COR-L47 (cell line): ENCODE data around the gene MAPKAPK2.
"Not testable (repeated sequence)": the region's sequence is repeated elsewhere in the genome, so short reads cannot be mapped to it uniquely, and the experiment has no call there.

Source experiments
- DNase-seq: peaks from one replicate; lab custom pipeline; 2025; lab: John Stamatoyannopoulos, UW

Gene MAPKAPK2

DNA sequence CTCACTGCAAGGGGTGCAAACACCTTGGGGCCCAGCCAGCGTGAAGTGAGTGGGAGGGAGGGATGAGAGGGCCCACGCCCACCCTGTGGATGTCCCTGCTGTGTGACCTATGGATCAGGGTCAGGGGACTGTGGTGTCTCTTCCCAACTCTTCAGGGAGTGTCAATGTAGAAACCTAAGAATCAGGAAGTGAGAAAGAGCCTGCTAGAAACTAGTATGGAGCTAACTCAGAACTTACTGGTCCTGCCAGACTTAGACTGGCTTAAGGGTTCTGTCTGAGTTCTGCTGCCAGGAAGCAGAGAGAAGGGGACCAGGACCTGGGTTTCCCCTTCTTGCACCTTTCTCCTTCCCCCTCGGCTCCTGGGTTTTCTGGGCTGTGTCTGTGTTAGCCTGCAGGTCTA is 89.4 kb downstream of the MAPKAPK2 start:
- no peak for DNase-seq

DNA sequence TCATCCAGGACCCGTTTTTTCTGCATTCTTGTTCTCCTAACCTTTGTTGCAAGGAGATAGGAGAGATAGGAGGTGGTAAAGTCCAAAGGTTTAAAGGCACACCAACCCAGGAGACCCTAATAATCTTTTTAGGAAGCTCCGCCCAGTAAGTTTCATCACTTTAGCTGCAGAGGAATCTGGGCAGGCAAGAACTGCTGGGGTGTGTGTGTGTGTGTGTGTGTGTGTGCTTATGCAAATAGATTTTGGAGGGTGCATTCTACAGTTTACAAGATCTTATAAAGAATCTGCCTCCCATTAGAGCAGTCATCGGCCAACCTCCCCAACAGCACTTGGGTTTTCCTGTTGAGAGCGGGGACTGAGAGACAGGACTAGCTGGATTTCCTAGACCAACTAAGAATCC is 91.5 kb downstream of the MAPKAPK2 start:
- DNase-seq: no peak

DNA sequence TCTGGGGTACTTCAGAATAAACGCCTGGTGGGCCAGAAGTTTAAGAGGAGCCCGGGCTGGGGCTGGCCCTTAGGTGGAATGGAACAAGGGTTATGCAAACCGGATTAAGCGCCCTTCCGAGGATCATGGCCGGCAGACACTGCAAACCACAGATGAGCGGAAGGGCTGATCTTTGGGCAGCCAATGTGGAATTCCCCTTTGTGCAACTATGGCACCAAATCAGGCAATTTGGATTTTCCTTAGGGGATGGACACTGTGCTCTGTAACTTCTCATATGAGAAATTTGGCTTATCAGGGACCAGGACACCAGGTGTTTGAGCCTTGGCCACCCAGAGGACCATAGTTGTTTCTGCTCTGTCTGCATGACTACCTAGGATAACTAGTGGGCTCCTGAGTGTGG is 93.3 kb downstream of the MAPKAPK2 start:
- no peak for DNase-seq

DNA sequence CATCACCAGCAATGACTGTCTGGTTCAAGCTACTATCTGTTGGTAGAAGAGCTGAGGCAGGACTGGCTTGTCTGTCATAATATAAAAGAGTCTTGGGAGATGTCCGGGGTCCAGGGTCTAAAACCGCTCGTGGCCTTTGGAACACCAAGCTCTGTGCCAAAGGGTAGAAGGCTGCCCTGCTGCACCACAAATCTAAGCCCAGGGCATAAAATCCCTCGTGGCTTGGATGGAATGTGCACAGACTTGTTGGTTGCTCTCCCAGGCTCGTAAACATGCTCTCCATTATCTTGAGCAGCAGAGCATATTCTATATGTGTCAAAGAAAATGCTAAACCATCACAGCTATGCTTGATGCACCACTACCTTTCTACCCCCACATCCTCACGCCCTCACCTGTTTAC is 94.2 kb downstream of the MAPKAPK2 start:
- DNase-seq: not testable (repeated sequence)

DNA sequence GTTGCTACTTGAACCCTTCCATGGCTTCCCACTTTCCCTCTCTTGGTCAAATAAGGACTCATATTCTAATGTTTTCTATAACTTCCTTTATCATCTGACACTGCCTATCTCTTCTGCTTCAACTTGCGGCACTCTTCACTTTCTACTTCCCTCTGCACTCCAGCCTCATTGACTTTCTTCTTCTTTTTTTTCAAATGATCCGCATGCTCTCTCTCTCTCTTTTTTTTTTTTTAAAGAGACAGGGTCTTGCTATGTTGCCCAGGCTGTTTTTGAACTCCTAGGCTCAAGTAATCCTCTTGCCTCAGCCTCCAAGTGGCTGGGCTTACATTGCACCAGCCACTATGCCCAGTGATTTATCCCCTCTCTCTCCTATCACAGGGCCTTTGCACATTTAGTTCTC is 94.9 kb downstream of the MAPKAPK2 start:
- DNase-seq: no peak

DNA sequence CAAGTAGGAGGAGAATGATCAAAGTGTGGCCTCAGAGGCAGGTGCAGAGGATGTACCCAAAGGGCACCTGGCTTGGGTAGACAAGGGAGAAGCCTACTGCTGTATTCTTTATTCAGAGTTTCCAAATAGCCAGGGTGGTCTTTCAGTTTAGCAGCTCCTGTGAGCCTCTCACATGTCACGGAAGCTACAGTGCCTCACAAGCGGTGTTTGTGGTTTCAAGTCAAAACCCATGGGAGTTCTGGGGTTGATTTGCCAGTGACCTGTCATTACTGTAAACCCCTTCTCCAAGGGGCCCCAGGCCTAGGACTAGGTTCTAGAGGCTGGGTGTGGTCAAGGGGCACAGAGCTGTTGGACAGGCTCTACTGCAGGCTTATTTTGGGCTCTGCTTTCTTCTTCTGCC is 97.7 kb downstream of the MAPKAPK2 start:
- no peak for DNase-seq

DNA sequence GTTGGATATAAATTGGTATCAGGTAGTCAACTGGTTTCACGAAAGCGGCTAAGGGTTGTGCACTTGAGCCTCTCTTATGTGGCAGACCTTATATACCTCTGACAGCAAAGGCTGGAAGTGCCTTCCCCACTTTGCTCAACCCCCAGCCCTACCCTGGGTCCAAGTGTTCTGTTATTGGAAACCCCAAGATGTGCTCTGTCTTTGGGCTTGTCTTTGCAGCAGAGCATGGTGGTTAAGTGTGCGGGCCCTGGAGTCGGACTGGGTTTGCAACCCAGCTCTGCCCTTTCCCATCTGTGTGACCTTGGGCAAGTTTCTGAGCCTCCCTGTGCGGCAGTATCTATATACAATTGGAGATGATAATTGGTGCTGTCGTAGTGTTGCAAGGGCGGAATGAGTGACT is 98.8 kb downstream of the MAPKAPK2 start:
- no peak for DNase-seq
